Tibial artery (tissue), 4 donors: Measurements from ENCODE around the gene METTL15.

Experiments used
- DNase-seq, 2 donors: peaks; one replicate each; pipeline ENCODE4 v3.0.0-alpha.2; 2019
- H3K27ac ChIP-seq, 2 donors: fragments of 200-600 bp; sonication (generic) in 1 of 2; 1 replicate in 1 of 2; 2 replicates in 1 of 2; pipeline ENCODE4 v1.5.1; 2018 to 2019; ENCODE audit warnings: mild to moderate bottlenecking in 1 of 2
- H3K27me3 ChIP-seq, 2 donors: fragments of 200-600 bp; sonication (generic) in 1 of 2; one replicate each; pipeline versions ENCODE4 v1.5.1 to v1.6.0; 2016 to 2019
- H3K36me3 ChIP-seq, 3 donors: fragments of 200-600 bp; sonication (generic) in 2 of 3; one replicate each; pipeline ENCODE4 v1.5.1; 2016 to 2019; ENCODE audit warnings: mild to moderate bottlenecking in 2 of 3
- H3K4me1 ChIP-seq, 4 donors: fragments of 200-600 bp; sonication (generic) in 2 of 4; 1 replicate in 3 of 4; 2 replicates in 1 of 4; pipeline ENCODE4 v1.5.1; 2016 to 2019
- H3K4me3 ChIP-seq, 2 donors: fragments of 200-600 bp; sonication (generic) in 1 of 2; 1 replicate in 1 of 2; 2 replicates in 1 of 2; pipeline ENCODE4 v1.5.1; 2018 to 2019; ENCODE audit warnings: mild to moderate bottlenecking in 2 of 2
- H3K9me3 ChIP-seq, 3 donors: fragments of 200-600 bp; sonication (generic) in 1 of 3; one replicate each; pipeline ENCODE4 v1.5.1; 2016 to 2019
- intact Hi-C: fragments of 100-400 bp; cut with DNase I; formaldehyde crosslinking; loops from one replicate; pipeline ENCODE4 v1.15.0; 2023; ENCODE audit warnings: low total_unique reads
- TF ChIP-seq, protein P1 (sequence below), 2 experiments: fragments of 200-600 bp in 1 of 2; fragments of 450-650 bp in 1 of 2; IDR thresholded peaks; one replicate each; pipeline ENCODE4 v1.5.1; 2017 to 2019; ENCODE audit warnings: antibody characterized with exemption in 2 of 2, mild to moderate bottlenecking in 1 of 2, moderate library complexity in 1 of 2

METTL15 gene

DNA sequence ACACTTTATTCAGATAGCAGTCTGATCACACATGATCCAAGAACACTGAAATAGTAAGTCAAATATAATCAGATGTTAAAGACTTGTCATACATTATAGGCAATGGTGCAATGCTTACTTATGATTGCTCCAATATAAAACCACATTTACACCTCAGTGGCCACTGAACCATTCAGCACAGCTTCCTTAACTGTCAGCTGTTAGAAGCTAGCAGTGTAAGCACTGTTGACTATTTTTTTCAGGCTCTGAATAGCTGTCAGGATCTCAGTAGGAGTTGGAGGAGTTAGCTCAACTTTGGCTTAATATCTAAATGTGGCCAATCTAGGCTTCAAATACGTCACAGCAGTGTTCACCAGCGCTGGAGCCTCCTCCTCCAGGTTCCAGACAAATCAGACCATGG lies 36.6 kb downstream of the METTL15 start:
- DNase-seq, result no peak
- Histone ChIP-seq H3K27me3 (no peaks in the 10 kb centered on the region), H3K9me3 (peaks cover 0 to 5% (median 0%) of the 10 kb centered on the region in 3 donors), H3K27ac (no peak overlapping the region), H3K4me1 (no peaks in the 10 kb centered on the region), H3K36me3 (peaks cover 0 to 12% (median 0%) of the 10 kb centered on the region in 3 donors), H3K4me3 (no peak overlapping the region)
- TF ChIP-seq, protein P1, sequence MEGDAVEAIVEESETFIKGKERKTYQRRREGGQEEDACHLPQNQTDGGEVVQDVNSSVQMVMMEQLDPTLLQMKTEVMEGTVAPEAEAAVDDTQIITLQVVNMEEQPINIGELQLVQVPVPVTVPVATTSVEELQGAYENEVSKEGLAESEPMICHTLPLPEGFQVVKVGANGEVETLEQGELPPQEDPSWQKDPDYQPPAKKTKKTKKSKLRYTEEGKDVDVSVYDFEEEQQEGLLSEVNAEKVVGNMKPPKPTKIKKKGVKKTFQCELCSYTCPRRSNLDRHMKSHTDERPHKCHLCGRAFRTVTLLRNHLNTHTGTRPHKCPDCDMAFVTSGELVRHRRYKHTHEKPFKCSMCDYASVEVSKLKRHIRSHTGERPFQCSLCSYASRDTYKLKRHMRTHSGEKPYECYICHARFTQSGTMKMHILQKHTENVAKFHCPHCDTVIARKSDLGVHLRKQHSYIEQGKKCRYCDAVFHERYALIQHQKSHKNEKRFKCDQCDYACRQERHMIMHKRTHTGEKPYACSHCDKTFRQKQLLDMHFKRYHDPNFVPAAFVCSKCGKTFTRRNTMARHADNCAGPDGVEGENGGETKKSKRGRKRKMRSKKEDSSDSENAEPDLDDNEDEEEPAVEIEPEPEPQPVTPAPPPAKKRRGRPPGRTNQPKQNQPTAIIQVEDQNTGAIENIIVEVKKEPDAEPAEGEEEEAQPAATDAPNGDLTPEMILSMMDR (IDR thresholded peaks at IDR 0.05), result no peak
- intact Hi-C loops, result no loop called here

DNA sequence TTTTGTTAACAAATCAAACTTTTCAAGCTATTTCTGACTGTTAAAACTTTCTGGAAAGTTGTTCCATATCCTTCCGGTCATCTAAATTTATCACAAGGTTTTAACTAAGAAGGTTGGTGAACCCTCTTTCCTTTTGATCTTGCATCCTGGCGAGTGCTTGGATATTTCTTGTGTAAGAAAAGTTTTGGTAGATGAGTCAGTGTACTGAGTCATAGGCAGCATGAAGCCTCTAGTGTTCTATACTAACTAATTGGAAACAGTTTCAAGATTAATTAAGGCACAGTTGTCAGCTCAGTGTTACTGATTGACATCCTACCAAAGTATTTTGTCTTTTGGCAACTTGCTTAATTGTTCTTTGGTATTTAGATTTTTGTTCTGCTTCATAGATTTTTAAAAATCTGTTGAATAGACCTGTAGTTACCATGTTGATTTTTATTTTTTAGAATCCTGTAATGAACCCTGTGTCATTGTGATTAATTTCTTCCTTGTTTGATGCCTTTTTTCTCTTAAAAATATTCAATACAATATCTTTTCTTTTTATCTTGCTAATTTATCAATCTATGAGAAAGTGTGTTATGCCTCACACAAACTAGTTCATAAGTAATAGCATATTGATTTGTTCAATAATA lies 38.0 kb downstream of the METTL15 start:
- Histone ChIP-seq H3K4me3 (no peak overlapping the region), H3K36me3 (no peaks in the 10 kb centered on the region), H3K4me1 (no peaks in the 10 kb centered on the region), H3K27ac (no peak overlapping the region), H3K27me3 (no peaks in the 10 kb centered on the region), H3K9me3 (no peaks in the 10 kb centered on the region)
- intact Hi-C loops, result no loop called here
- TF ChIP-seq, protein P1 (IDR thresholded peaks at IDR 0.05), result no peak
- DNase-seq, result no peak

DNA sequence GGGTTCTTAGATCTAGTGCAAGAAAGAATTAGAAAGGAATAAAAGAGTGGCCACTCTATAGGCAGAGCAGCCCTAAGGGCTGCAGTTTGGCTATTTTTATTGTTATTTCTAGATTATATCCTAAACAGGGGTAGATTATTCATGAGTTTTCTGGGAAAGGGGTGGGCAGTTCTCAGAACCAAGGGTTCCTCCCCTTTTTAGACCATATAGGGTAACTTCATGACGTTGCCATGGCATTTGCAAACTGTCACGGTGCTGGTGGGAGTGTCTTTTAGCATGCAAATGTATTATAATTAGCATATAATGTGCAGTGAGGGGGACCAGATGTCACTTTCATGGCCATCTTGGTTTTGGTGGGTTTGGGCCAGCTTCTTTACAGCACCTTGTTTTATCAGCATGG lies 44.6 kb downstream of the METTL15 start:
- H3K4me1 ChIP-seq, result no peaks in the 10 kb centered on the region
- intact Hi-C loops, result no loop called here
- TF ChIP-seq, protein P1 (IDR thresholded peaks at IDR 0.05), result no peak

DNA sequence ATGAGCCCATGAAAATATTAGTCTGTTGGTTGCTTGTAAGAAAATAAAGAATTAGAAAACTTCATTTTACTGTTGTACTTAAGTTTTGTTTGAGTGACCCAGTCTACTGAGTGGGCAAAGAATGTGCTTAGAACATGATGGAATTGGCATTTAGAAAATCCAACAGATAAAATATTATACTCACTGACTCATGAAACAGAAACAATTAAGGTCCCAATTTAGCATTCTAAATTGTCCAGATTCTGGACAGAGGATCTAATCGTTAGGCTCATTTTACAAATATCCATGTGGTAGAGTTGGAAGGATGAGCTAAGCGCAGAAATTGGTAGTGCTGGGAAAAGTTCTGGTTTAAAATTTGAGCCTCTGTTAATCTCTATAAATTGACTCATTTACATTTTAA lies 45.4 kb downstream of the METTL15 start:
- TF ChIP-seq, protein P1 (IDR thresholded peaks at IDR 0.05), result no peak
- no peaks in the 10 kb centered on the region for H3K9me3 ChIP-seq
- no peaks in the 10 kb centered on the region for H3K4me1 ChIP-seq
- no peak overlapping the region for H3K27ac ChIP-seq
- DNase-seq, result no peak
- no peaks in the 10 kb centered on the region for H3K27me3 ChIP-seq
- no peak overlapping the region for H3K4me3 ChIP-seq
- peaks cover 17 to 19% (median 17%) of the 10 kb centered on the region in 3 donors for H3K36me3 ChIP-seq
- intact Hi-C loops, result no loop called here

More for the DNA sequence above, 44.6 kb downstream of the METTL15 start:
- no peak for DNase-seq
- peaks cover 8 to 12% (median 9%) of the 10 kb centered on the region in 3 donors for H3K36me3 ChIP-seq
- H3K9me3 ChIP-seq, result no peaks in the 10 kb centered on the region
- no peak overlapping the region for H3K4me3 ChIP-seq
- no peak overlapping the region for H3K27ac ChIP-seq
- no peaks in the 10 kb centered on the region for H3K27me3 ChIP-seq

DNA sequence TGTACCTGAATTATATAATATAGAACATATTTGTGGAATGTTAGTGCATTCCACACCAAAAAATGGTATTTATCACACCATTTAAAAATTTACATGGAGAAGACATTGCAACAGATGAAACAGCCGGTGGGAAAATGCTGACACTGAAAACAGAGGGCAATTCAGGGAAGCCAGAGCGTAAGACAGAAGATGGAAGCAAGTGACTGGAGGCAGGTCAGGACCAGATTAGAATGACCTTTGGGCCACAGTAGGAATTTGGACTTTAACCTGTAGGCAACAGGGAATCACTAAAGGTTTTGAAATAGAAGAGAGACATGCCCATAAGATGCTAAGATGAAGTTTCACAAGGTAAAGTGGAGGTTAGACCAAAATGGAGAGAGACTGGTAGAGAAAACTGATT lies 60.5 kb downstream of the METTL15 start:
- Histone ChIP-seq H3K4me3 (no peak overlapping the region), H3K27ac (no peak overlapping the region), H3K27me3 (no peaks in the 10 kb centered on the region), H3K9me3 (peaks cover 0 to 3% (median 0%) of the 10 kb centered on the region in 3 donors), H3K4me1 (no peaks in the 10 kb centered on the region), H3K36me3 (peaks cover 0 to 7% (median 7%) of the 10 kb centered on the region in 3 donors)
- TF ChIP-seq, protein P1 (IDR thresholded peaks at IDR 0.05), result no peak
- intact Hi-C loops, result no loop called here
- no peak for DNase-seq
